HG03060 (cell line): ENCODE data around the gene PKD1.

Experiments
- ATAC-seq: cut with Tn5 transposase; IDR thresholded peaks from one replicate; pipeline ENCODE4 v1.9.1; 2021; ENCODE audit warnings: low read depth, moderate number of reproducible peaks; ENCODE audit not compliant: unreplicated experiment

PKD1 gene

DNA sequence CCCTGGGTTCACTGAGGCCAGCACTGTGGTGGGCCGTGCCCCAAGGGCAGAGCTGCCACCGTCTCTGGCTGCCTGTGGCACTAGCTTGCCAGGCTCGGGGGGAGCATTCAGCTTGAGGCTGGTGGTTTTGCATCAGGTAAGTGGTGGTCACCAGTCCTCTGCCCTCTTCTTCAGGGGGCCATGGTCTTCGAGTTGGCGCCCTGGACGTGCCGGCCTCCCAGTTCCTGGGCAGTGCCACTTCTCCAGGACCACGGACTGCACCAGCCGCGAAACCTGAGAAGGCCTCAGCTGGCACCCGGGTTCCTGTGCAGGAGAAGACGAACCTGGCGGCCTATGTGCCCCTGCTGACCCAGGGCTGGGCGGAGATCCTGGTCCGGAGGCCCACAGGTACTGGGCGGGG lies 55.7 kb downstream of the PKD1 start:
- ATAC-seq = no peak

DNA sequence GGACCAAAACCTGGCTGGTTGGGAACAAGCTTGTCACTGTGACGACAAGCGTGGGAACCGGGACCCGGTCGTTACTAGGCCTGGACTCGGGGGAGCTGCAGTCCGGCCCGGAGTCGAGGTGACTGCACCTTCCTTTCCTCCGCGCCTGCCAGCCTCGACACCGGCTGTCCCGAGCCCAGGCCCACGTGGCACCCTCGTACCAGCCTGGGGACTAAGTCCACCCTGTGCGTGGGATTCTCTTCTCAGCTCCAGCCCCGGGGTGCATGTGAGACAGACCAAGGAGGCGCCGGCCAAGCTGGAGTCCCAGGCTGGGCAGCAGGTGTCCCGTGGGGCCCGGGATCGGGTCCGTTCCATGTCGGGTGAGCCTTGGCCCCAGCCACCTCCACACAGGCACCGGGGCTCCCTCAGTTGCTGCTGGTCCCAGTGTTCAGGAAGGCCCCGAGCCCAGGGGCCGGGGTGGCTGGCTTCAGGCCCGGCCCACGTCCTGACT lies 56.3 kb downstream of the PKD1 start:
- ATAC-seq = no peak

DNA sequence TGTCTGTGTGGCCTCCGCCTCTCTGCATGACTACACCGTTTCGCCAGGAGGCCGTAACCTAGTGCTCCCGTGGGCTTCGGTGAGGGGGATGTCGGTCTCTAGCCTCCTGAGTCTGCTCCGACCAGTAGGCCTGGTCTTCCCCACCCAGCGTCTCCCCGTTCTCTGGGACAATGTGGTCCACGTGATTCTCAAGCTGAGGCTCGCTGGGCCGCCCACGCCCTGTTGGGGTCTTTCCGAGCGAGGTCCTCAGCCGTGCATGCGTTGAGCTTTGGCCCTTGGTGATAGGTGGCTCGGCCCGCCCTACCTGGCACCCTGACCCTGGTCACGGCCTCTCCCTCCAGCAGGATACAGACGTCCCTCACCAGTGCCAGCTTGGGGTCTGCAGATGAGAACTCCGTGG lies 57.0 kb downstream of the PKD1 start:
- ATAC-seq = no peak

DNA sequence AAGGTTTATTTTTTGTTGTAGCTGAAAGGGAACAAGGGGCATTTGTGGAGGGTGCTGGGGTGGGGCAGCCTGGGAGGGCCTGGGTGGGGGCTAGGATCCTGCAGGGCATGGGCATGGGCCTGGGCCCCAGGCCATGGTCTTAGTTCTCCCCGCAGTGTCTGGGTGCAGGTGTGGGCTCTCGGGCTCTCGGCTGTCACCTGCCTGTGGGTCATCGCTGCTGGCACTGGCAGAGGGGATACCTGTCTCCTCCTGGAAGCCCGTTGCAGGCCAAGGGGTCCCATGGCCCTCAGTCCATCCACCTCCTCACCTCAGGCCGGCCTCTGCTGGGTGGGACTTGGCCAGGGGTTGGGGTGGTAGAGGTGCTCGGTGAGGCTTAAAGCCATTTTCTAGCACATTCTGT lies 57.6 kb downstream of the PKD1 start:
- ATAC-seq = no peak

DNA sequence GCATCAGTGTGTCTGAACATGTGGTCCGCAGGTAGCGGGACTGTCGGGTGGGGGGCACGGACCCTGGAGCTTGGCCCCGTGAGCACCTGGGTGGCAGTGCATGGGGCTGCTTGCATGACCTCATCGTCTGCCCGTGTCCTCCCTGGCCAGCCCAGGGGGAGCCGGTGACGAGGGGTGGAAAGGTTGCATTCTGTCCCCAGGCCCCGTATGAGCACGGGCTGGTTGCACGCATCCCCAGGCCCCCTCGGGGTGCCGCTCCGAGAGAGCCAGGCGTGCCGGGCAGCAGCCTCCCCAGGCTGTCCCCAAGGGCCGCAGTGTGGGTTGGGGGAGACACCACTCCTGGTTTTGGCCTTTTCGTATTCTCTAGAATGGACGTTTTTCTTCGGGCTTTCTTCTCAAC lies 58.0 kb downstream of the PKD1 start:
- no peak for ATAC-seq

DNA sequence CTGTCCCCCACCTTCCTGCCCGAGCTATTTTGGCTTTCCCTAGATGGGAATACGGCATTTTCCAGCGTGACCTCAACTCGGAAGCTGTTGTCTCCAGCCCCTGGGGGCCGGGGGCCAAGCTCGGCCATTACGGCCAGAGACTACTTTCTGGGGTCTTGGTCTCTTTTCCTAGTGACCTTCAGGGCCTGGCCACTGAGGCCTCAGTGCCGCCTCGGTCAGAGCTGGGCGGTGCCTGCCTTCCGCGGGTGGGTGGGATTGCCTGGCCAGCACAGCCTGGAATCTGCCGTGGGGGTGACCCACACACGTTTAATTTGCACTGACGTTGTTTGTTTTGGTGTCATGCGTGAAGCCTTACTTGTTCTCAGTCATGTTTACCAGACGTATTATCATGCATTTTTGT lies 58.7 kb downstream of the PKD1 start:
- ATAC-seq = no peak

DNA sequence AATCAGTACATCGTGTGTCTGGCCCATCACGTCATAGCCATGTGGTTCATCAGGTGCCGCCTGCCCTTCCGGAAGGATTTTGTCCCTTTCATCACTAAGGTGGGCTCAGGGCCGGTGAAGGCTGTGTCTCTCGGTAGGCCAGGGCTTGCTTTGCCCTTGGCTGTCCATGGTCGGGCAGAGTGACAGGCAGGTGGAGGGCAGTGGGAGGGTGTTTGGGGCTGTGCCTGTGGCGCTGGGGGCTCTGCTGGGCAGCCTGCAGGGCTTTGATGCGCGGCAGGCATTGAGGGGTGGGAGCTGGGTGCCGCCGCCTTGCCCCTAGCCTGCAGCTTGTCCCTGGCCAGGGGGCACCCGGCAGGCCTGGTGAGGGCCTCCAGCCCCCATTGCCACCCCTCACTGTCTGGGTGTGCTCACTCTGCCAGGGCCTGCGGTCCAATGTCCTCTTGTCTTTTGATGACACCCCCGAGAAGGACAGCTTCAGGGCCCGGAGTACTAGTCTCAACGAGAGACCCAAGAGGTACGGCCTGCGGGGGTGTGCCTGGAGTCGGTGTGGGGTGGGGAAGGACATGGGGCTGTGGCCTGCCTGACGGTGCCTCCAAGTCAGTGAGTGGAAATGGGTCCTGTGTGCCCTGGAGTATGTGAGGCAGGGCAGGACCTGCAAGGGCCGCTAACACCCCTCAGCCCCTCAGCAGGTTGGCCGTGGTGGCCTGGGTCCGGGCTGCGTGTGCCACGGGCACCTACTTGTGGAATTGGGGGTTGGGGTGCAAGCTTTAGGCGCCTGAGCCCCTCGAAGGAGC lies 59.4 kb downstream of the PKD1 start:
- no peak for ATAC-seq

DNA sequence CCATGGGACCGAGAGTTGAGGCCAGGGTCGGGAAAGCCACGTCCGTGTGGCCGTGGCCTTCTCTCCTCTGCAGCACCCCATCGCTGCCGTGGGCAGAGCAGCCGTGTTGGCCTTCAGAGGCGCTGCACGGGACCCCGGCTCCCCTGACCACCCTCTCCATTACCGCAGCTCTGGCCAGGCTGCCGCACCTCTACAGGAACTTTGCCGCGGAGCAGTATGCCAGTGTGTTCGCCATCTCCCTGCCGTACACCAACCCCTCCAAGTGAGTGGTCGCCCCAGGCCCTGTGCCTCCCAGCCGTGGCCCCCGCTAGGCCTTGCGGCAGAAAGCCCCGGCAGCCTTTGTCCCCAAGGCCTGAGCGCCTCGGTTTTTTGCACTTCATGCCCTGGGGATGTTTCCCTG lies 60.1 kb downstream of the PKD1 start:
- no peak for ATAC-seq

DNA sequence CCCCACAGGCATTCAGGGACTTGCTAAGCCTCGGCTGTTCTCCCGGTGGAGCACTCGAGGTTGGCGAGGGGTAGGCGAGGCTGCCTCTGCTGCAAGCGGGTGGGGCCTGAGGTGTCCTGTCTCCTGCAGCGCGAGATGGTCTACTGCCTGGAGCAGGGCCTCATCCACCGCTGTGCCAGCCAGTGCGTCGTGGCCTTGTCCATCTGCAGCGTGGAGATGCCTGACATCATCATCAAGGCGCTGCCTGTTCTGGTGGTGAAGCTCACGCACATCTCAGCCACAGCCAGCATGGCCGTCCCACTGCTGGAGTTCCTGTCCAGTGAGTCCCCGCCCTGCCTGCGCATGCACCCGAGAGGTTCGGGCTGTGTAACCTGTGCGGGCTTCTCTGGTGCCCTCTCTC lies 61.6 kb downstream of the PKD1 start:
- ATAC-seq = no peak

DNA sequence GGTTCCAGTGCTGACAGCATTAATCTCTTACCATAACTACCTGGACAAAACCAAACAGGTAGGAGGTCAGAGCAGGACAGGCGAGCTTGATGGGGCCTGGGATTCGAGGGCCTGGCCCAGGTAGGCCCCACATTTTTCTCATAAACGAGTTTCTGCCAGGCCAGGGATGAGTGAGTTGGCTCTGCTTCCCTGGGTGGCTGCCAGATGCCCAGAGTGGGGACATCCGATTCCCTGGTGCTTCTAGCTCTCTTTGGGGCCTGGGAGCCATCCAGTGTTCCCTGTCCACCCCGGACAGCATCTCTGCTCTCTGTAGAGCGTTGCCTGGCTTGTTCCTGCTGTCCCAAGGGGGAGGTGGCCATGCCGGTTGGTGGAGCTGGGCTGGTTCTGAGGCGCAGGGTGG lies 62.8 kb downstream of the PKD1 start:
- no peak for ATAC-seq

DNA sequence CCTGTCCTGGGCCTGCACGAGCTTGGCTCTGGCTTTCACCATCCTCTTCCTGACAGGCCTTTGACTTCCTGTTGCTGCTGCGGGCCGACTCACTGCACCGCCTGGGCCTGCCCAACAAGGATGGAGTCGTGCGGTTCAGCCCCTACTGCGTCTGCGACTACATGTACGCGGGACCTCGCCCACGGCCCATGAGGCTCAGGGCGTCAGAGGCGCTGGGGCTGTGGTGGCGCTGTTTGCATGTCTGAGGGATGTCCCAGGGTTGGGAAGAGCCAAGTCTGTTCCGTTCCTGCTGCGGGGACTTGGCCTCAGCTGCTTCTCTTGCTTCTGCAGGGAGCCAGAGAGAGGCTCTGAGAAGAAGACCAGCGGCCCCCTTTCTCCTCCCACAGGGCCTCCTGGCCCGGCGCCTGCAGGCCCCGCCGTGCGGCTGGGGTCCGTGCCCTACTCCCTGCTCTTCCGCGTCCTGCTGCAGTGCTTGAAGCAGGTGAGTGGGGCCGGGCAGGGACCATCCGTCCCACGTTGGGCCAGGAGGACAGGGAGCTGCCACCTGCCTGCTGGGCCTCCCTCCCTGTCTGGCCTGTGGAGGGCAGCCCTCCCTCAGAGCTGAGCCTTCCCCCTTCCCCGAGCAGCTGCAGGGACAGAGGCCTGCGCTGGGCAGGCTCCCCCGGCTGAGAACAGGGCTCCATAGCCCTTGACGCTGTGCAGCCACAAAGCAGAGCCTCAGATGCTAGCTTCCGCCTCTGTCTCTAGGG lies 64.1 kb downstream of the PKD1 start:
- no peak for ATAC-seq

DNA sequence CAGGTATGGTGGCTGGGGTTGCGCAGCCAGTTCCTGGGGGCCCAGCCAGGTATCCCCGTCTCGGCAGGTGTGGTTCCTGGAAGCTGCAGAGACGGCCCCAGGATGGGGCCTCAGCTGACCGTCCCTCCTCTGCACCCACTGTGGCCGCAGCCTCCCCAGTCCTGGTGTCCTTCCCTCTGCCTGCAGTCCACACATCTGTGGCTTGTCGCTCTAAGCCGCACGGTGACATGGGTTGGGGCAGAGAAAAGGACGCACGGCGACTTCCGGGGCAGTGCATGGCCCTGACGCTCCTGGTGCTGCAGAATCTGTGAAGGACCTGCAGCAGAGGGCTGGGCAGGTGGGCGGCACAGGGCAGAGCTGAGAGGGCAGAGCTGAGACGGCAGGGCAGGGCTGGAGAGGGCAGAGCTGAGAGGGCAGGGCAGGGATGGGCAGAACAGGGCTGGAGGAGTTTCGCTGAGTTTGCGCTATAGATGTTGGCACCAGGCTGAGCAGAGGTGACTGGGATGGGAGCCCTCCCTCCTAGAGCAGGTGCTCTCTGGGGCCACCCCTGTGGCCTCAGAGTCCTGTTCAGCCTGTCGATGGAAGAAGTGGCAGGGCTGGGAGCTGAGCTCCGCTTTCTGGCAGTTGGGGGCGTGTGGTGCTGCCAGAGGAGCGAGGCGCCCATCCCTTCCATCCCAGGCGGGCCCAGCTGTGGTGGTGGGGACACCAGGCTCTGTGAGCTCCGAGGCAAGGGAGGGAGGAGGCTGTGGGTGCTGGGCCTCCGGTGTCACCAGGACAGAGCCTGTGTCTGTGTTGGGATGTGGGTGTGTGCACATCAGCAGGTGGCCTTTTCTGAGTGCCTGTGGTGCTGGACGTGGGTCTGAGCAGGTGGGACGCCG lies 64.9 kb downstream of the PKD1 start:
- ATAC-seq = no peak

DNA sequence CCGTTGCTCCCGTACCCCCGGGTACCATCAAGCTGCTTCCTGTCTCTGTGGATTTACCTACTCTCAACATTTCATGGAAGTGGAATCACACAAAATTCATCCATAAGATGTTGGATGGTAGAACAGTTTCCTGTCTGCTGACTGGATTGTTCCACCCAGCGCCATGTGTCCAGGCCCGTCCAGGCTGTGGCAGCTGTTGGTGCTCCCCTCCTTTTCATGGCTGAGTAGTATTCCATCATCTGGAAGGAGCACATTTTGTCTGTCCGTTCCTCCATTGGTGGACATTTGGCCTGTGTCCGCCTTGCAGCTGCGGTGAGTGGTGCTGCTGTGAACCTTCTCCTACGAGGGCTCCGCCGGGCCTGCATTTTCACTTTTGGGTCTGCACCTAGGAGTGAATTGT lies 69.6 kb downstream of the PKD1 start:
- no peak for ATAC-seq

DNA sequence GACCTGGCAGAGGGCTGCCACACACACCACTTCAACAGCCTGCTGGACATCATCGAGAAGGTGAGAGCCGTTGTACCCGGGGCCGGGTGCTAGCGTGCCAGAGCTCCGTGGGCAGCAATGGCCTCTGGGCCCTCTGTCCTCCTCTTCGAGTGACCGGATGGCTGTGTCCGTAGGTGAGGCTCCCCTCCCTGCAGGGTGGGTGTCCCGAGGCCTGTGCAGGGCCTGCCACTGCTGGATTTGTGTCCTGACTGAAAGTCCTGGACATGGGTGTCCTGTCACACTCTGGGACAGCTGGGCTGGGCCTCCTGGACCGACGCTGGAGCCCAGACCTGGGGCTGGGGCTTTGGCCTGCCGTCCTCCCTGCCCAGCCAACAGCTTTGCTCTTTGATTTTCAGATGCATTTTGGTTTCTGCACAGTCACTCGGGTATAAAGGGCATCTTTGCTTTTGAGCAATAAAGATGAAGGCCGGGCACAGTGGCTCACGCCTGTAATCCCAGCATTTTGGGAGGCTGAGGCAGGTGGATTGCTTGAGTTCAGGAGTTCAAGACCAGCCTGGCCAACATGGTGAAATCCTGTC lies 71.2 kb downstream of the PKD1 start:
- ATAC-seq = no peak

DNA sequence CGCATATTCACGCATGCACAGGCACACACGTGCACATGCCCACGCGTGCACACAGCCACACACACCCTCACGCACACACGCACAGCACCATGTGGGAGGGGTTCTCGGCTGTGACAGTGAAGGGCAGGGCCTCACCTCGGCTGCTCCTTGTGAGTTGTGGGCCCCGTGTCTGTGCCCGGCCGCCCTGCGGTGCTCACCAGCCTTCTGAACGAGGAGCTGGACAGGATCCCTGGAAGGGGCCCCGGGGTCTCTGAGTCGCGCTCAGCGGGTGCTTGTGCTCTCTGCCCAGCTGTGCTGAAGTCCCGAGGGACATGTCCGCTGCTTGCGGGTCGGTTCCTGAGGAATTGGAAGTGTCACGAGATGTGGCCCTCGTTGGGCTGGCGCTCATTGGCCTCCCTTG lies 71.8 kb downstream of the PKD1 start:
- no peak for ATAC-seq

DNA sequence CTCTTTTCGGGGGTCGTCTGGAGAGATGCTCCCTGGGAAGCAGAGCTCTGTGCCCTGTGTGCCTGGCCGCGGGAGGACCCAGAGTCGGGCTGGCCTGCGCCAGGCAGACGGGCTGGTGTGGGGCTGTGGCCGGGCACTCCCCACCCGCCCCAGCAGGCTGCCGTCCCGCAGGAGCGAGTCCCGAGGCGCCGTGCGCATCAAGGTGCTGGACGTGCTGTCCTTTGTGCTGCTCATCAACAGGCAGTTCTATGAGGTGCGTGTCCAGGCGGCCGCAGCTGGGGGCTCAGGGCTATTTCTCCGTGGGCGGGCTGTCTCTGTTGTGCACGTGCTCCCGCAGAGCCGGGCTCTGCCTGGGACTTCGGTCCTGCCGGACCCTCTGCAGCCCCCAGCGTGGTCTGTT lies 72.9 kb downstream of the PKD1 start:
- ATAC-seq = no peak

DNA sequence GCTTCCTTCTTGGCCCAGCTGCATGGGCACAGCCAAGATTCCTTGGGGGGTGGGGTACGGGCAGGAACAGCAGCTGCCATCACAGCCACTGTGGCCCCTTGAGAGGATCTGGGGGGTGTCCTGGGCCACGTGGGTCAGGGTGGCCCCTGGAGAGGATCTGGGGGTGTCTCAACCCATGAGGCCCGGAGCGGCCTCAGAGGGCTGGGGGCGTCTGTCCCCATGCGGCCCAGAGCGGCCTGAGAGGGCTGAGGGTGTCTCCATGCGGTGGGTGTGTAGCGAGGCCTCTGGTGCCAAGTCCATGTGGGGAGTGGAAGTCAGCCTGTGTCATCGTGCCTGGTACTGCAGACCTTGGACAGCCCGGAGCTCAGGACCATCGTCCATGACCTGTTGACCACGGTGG lies 74.2 kb downstream of the PKD1 start:
- no peak for ATAC-seq

DNA sequence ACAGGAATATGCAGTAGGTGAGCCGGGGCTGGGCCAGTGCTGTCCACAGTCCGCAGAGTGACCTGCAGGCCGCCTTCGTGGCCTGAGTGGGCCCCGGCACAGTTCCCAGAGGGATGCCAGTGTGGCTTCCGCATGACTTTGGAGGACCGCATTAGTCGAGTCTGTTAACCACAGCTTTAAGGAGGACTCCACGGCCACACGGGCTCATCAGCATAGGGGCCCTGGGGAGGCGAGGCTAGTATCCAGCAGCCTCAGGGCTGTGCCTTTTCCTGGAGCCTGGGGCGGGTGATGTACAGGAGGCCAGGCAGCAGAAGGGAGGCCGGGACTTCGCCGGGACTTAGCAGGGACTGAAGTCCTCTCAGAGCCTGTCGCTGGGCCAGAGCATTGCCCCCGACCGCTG lies 74.7 kb downstream of the PKD1 start:
- ATAC-seq = no peak

DNA sequence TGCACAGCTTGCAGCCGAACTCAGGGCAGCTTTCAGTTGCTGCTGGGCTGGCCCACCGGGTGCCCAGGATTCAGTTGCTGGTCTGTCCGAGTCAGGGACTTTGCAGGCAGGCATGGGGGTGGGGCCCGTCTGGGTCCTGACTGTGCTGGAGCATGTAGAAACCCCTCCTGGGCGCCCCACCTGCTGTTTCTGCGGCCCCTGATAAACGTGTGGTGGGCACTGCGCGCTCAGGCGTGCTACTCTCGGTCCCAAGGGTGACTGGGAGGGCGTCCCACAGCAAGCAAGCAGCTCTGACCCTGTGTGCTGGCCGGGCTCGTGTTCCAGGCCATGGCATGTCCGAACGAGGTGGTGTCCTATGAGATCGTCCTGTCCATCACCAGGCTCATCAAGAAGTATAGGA lies 75.4 kb downstream of the PKD1 start:
- no peak for ATAC-seq

DNA sequence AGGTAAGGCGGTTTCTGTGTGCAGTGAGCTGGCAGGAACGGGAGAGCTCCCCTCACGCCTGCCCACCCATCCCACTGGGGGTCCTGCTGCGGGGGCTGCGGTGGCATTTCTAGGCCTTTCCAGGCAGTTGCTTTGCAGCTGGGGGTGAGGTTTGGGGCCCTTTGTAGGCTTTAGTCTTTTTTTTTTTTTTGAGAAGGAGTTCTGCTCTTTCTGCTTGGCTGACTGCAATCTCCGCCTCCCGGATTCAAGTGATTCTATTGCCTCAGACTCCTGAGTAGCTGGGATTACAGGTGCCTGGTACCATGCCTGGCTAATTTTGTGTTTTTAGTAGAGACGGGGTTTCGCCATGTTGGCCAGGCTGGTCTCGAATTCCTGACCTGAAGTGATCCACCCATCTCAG lies 76.8 kb downstream of the PKD1 start:
- ATAC-seq = no peak

DNA sequence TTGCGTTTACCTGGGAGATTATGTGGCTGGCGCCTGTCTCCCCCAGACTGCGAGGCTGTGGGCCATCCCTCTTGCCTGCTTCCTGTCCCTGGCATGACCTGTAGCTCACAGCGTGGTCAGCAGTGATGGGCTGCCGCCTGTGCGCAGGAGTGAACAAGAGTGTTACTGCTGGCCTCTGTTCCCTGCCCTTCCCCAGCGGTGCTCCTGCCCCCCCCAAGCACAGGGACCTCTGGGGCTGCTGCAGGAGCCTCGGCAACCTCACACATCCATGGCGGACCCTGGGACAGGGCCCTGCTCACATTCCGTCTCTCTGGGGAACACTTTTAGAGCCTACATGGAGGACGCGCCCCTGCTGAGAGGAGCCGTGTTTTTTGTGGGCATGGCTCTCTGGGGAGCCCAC lies 77.3 kb downstream of the PKD1 start:
- no peak for ATAC-seq
